Measurements from ENCODE around the gene BAIAP2.

Gene BAIAP2

GRCh38 chr17:81160306-81160705 lies 125.4 kb downstream of the BAIAP2 start:
- peak; percentile 42 for DNase-seq (ENCODE audit: low spot score)

GRCh38 chr17:81160747-81161453 lies 125.9 kb downstream of the BAIAP2 start:
- no peak for DNase-seq (ENCODE audit: low spot score)

- no peak for DNase-seq (ENCODE audit: low spot score)
These were observed 126.6 kb downstream of the BAIAP2 start for GRCh38 chr17:81161536-81161935.

GRCh38 chr17:81161972-81162371 lies 127.0 kb downstream of the BAIAP2 start:
- DNase-seq (ENCODE audit: low spot score) = no peak

- DNase-seq (ENCODE audit: low spot score) = no peak
These were observed 127.5 kb downstream of the BAIAP2 start for GRCh38 chr17:81162491-81162890.

GRCh38 chr17:81163051-81163695 lies 128.2 kb downstream of the BAIAP2 start:
- DNase-seq (ENCODE audit: low spot score) = no peak

- DNase-seq (ENCODE audit: low spot score) = no peak
These were observed 128.9 kb downstream of the BAIAP2 start for GRCh38 chr17:81163703-81164370.

GRCh38 chr17:81164371-81165245 lies 129.7 kb downstream of the BAIAP2 start:
- peak; percentile 66 for DNase-seq (ENCODE audit: low spot score)

- peak; percentile 17 for DNase-seq (ENCODE audit: low spot score)
These were observed 130.5 kb downstream of the BAIAP2 start, which contains the start of gene PVALEF for GRCh38 chr17:81165246-81166032. Gene PVALEF (plus strand): TSS chr17:81165507. CDS start chr17:81181227, 15,720 bp downstream.

GRCh38 chr17:81166033-81166492 lies 131.1 kb downstream of the BAIAP2 start, which contains the start of gene AATK:
Gene AATK (minus strand): TSS chr17:81166221. CDS start chr17:81165992, 229 bp downstream.
- DNase-seq (ENCODE audit: low spot score) = no peak
